Endothelial cell of umbilical vein (primary cell): Measurements from ENCODE around the gene CDH23.

Experiments used
- CTCF ChIP-seq, 2 donors: IDR thresholded peaks; 1 replicate in 1 of 2; 2 replicates in 1 of 2; pipeline ENCODE4 v1.5.1; 2011; ENCODE audit warnings: low read length in 2 of 2, mild to moderate bottlenecking in 2 of 2, moderate library complexity in 2 of 2, control low read depth in 1 of 2, inconsistent platforms in 1 of 2, low read depth in 1 of 2; ENCODE audit not compliant: insufficient read depth in 1 of 2; ENCODE audit errors: extremely low read depth in 1 of 2
- EZH2 ChIP-seq: IDR thresholded peaks from 2 replicates; pipeline ENCODE4 v1.6.1; 2012; ENCODE audit warnings: borderline replicate concordance, low read depth, mild to moderate bottlenecking, moderate library complexity, low read length, inconsistent platforms; ENCODE audit not compliant: severe bottlenecking
- GATA2 ChIP-seq: IDR thresholded peaks from 2 replicates; pipeline ENCODE4 v1.7.0; 2011; ENCODE audit warnings: low read depth, mild to moderate bottlenecking, moderate library complexity, mixed read lengths, low read length; ENCODE audit not compliant: insufficient read length, insufficient read depth
- POLR2AphosphoS5 ChIP-seq: IDR thresholded peaks from 2 replicates; pipeline ENCODE4 v1.6.1; 2012; ENCODE audit warnings: low read depth, mild to moderate bottlenecking, control low read depth, low read length, moderate library complexity; ENCODE audit not compliant: insufficient read depth

DNA sequence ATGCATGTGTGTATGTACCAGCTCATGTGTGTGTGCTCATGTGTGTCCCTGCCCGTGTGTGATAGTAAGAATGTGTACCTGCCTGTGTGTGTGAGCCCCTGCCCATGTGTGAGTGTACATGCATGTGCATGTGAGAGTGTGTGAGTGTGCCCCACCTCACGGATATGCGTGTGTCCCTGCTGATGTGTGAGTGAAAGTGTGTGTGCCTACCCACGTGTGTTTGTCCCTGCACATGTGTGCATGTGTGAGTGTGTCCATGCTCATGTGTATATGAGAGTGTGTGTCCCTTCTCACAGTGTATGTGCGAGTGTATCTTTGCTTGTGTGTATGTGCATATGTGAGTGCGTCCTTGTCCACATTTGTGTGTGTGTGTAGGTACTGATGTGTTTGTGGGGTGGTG lies 69.6 kb downstream of the CDH23 start:
- TF ChIP-seq EZH2 (no peak), CTCF (IDR thresholded peaks at IDR 0.05; ENCODE audit: extremely low read depth in 1 of 2, insufficient read depth in 1 of 2, low read depth in 1 of 2, low read length in 2 of 2) (no peak), POLR2AphosphoS5 (no peak), GATA2 (no peak)
